Endodermal cell (in vitro differentiated cells): ENCODE measurements around the gene SLC26A8. TPM values are rescaled to one million over a fixed set of nuclear protein-coding genes. Genes with fewer than 3 reads are reported as not detected.

Experiments used
- DNase-seq: peaks from one replicate; pipeline ENCODE4 v3.0.0-alpha.2; 2017
- H3K27ac ChIP-seq: 2 replicates; pipeline ENCODE4 v1.5.1; 2013; ENCODE audit warnings: mild to moderate bottlenecking, low read depth, low read length, moderate library complexity
- H3K27me3 ChIP-seq: 2 replicates; pipeline ENCODE4 v1.6.1; 2013; ENCODE audit warnings: mild to moderate bottlenecking, low read length, moderate library complexity; ENCODE audit not compliant: insufficient read depth, control insufficient read depth, poor library complexity, severe bottlenecking
- H3K36me3 ChIP-seq: 2 replicates; pipeline ENCODE4 v1.7.0; 2013; ENCODE audit warnings: mild to moderate bottlenecking, low read length, moderate library complexity; ENCODE audit not compliant: control insufficient read depth, insufficient read depth
- H3K4me1 ChIP-seq: one replicate; pipeline ENCODE4 v1.7.0; 2013; ENCODE audit warnings: low read length; ENCODE audit not compliant: control insufficient read depth, insufficient read depth
- H3K4me3 ChIP-seq: 2 replicates; pipeline ENCODE4 v1.5.1; 2013; ENCODE audit warnings: mild to moderate bottlenecking, low read length, moderate library complexity
- H3K9ac ChIP-seq: 2 replicates; pipeline ENCODE4 v1.6.1; 2013; ENCODE audit warnings: mild to moderate bottlenecking, low read length, moderate library complexity; ENCODE audit not compliant: poor library complexity, severe bottlenecking; ENCODE audit errors: extremely low read depth
- H3K9me3 ChIP-seq: 2 replicates; pipeline ENCODE4 v1.6.1; 2013; ENCODE audit warnings: mild to moderate bottlenecking, low read length, moderate library complexity; ENCODE audit not compliant: control insufficient read depth
- H3K27ac Mint-ChIP-seq: 2 replicates; pipeline ENCODE4 v1.8.0; 2020; ENCODE audit warnings: mixed read lengths
- H3K27me3 Mint-ChIP-seq: 2 replicates; pipeline ENCODE4 v1.8.0; 2021; ENCODE audit warnings: mild to moderate bottlenecking, mixed read lengths; ENCODE audit not compliant: insufficient read depth
- H3K36me3 Mint-ChIP-seq: 2 replicates; pipeline ENCODE4 v1.8.0; 2020; ENCODE audit warnings: low read depth, mixed read lengths
- H3K4me1 Mint-ChIP-seq: 2 replicates; pipeline ENCODE4 v1.8.0; 2020; ENCODE audit warnings: mixed read lengths
- H3K4me3 Mint-ChIP-seq: 2 replicates; pipeline ENCODE4 v1.8.0; 2020; ENCODE audit warnings: mild to moderate bottlenecking, moderate library complexity, mixed read lengths
- H3K9me3 Mint-ChIP-seq: 2 replicates; pipeline ENCODE4 v1.8.0; 2020; ENCODE audit warnings: mild to moderate bottlenecking, mixed read lengths
- CTCF ChIP-seq: fragments of 200-600 bp; sonication (generic); conservative IDR thresholded peaks from 2 replicates; pipeline ENCODE4 v1.5.0; 2021; ENCODE audit warnings: antibody characterized with exemption, mild to moderate bottlenecking
- WGBS, 2 experiments: methylation state at CpG; one replicate each; pipeline versions ENCODE4 v1.1.5 to v1.1.7; 2013; ENCODE audit warnings: missing lambda C conversion rate in 2 of 2, mixed read lengths in 1 of 2; ENCODE audit not compliant: insufficient coverage in 1 of 2, insufficient read length in 1 of 2; 5-methylcytosine and 5-hydroxymethylcytosine counted together
- total RNA-seq, 2 donors: library from RNA; stranded (reverse); fragmentation: NEBNext Ultra II Directional in 1 of 2; extraction: Animal tissue kit (Norgen Biotek cat#: 25700) in 1 of 2; gene quantifications; 2 replicates in 1 of 2; 3 replicates in 1 of 2; pipeline ENCODE4 v1.2.1, GENCODE V29; 2021

Gene SLC26A8
- total RNA-seq, 2 donors from 2014 or later = not detected

- no peaks in the 10 kb centered on the region for H3K27me3 Mint-ChIP-seq
- Histone ChIP-seq H3K9me3 (peaks cover 49% of the 10 kb centered on the region), H3K36me3 (peaks cover 85% of the 10 kb centered on the region), H3K4me3 (no peak overlapping the region), H3K27ac (no peak overlapping the region), H3K9ac (no peak overlapping the region), H3K4me1 (no peaks in the 10 kb centered on the region), H3K27me3 (no peaks in the 10 kb centered on the region)
- H3K4me1 Mint-ChIP-seq = no peaks in the 10 kb centered on the region
- no peak overlapping the region for H3K4me3 Mint-ChIP-seq
- H3K27ac Mint-ChIP-seq = no peak overlapping the region
- DNase-seq = no peak
- peaks cover 81% of the 10 kb centered on the region for H3K36me3 Mint-ChIP-seq
- no peak for TF ChIP-seq CTCF
- 97% methylated on average over 4 to 6 of the region's 6 CpGs for WGBS, 2 experiments
- H3K9me3 Mint-ChIP-seq = peaks cover 49% of the 10 kb centered on the region
Measured at GRCh38 chr6:35907750-35908149, 116.7 kb downstream of the SLC26A8 start.

GRCh38 chr6:35906499-35906846 is 118.0 kb downstream of the SLC26A8 start:
- no peak overlapping the region for H3K9ac ChIP-seq
- no peak for DNase-seq
- Mint-ChIP-seq H3K27me3 (no peaks in the 10 kb centered on the region), H3K4me3 (no peak overlapping the region), H3K4me1 (no peaks in the 10 kb centered on the region), H3K9me3 (peaks cover 36% of the 10 kb centered on the region), H3K36me3 (peaks cover 72% of the 10 kb centered on the region), H3K27ac (no peak overlapping the region)
- H3K27me3 ChIP-seq = no peaks in the 10 kb centered on the region
- no peak for TF ChIP-seq CTCF
- H3K36me3 ChIP-seq = peaks cover 77% of the 10 kb centered on the region
- no peak overlapping the region for H3K4me3 ChIP-seq
- 95% methylated on average over 2 of the region's 2 CpGs; no CpG with 5 or more reads in 1 of the 2 experiments for WGBS, 2 experiments
- H3K27ac ChIP-seq = no peak overlapping the region
- no peaks in the 10 kb centered on the region for H3K4me1 ChIP-seq
- H3K9me3 ChIP-seq = peaks cover 37% of the 10 kb centered on the region

GRCh38 chr6:35905841-35906498 is 118.5 kb downstream of the SLC26A8 start:
- 89 to 95% methylated on average over 5 to 8 of the region's 8 CpGs for WGBS, 2 experiments
- Mint-ChIP-seq H3K9me3 (peaks cover 32% of the 10 kb centered on the region), H3K4me1 (no peaks in the 10 kb centered on the region), H3K36me3 (peaks cover 73% of the 10 kb centered on the region), H3K27ac (no peak overlapping the region), H3K4me3 (no peak overlapping the region), H3K27me3 (no peaks in the 10 kb centered on the region)
- Histone ChIP-seq H3K27me3 (no peaks in the 10 kb centered on the region), H3K36me3 (peaks cover 77% of the 10 kb centered on the region), H3K9ac (no peak overlapping the region), H3K27ac (no peak overlapping the region), H3K4me1 (no peaks in the 10 kb centered on the region), H3K4me3 (no peak overlapping the region), H3K9me3 (peaks cover 33% of the 10 kb centered on the region)
- no peak for DNase-seq
- TF ChIP-seq CTCF = no peak
